Memory B cell (primary cell): Measurements from ENCODE around the gene TSPEAR.
"Not testable (repeated sequence)": the region's sequence is repeated elsewhere in the genome, so short reads cannot be mapped to it uniquely, and the experiment has no call there.

ENCODE experiments used
- ATAC-seq: fragments of 150-1000 bp; cut with Tn5 transposase; 2 replicates; pipeline ENCODE4 v1.10.0; 2021; ENCODE audit warnings: low read depth, mild to moderate bottlenecking, moderate library complexity
- DNase-seq, 2 donors: peaks; one replicate each; pipeline ENCODE4 v3.0.0; 2022; ENCODE audit warnings: low spot score in 2 of 2
- H3K27ac Mint-ChIP-seq: one replicate; pipeline ENCODE4 v1.8.0; 2022; ENCODE audit warnings: mild to moderate bottlenecking, moderate library complexity, mixed read lengths
- H3K27me3 Mint-ChIP-seq: one replicate; pipeline ENCODE4 v1.8.0; 2022; ENCODE audit warnings: mixed read lengths
- H3K36me3 Mint-ChIP-seq: one replicate; pipeline ENCODE4 v1.8.0; 2022; ENCODE audit warnings: mild to moderate bottlenecking, mixed read lengths
- H3K4me1 Mint-ChIP-seq: one replicate; pipeline ENCODE4 v1.8.0; 2022; ENCODE audit warnings: mixed read lengths
- H3K4me3 Mint-ChIP-seq: one replicate; pipeline ENCODE4 v1.8.0; 2022; ENCODE audit warnings: mild to moderate bottlenecking, moderate library complexity, mixed read lengths
- H3K9me3 Mint-ChIP-seq: one replicate; pipeline ENCODE4 v1.8.0; 2022; ENCODE audit warnings: mixed read lengths

TSPEAR gene

GRCh38 chr21:44627181-44627822 is 84.1 kb downstream of the TSPEAR start:
- H3K27ac Mint-ChIP-seq, ATAC-seq, H3K4me1 Mint-ChIP-seq, DNase-seq, H3K4me3 Mint-ChIP-seq: not testable (repeated sequence)
- Mint-ChIP-seq H3K9me3 (peaks cover 35% of the 10 kb centered on the region), H3K27me3 (peaks cover 13% of the 10 kb centered on the region), H3K36me3 (peaks cover 12% of the 10 kb centered on the region)

DNA sequence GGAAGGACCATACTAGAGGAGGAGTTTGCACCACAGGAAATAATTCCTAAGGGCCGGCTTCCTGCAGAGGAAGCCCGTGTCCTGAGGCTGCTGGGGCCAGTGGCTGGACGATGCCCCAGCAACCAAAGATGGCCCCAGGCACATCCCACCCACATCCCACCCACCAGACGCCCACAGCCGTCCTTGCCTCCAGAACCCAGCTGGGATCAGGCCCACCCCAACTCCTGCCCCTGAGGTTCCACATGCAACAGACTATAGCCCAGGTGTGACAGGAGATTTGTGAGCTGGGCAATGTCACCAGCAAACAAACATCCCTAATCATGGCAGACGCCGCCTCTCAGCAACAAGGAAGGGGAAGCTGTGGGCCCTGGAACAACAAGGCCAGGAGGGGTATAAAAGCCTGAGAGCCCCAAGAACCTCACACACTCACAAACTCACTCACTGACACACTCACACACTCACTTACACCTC is 84.7 kb downstream of the TSPEAR start, which contains the start of gene KRTAP10-9:
Gene KRTAP10-9 (plus strand): TSS at position 421 of the 471 bp plus-strand sequence. CDS start 79 bp downstream, outside the sequence.
- Mint-ChIP-seq H3K4me1 (peaks cover 7% of the 10 kb centered on the region), H3K9me3 (peaks cover 34% of the 10 kb centered on the region), H3K4me3 (no peak within 1 kb of the TSS), H3K27ac (no peak within 1 kb of the TSS), H3K27me3 (peaks cover 15% of the 10 kb centered on the region), H3K36me3 (peaks cover 12% of the 10 kb centered on the region)
- ATAC-seq = no peak
- DNase-seq = no peak

GRCh38 chr21:44626262-44626661 is 85.1 kb downstream of the TSPEAR start:
- peaks cover 15% of the 10 kb centered on the region for H3K27me3 Mint-ChIP-seq
- H3K27ac Mint-ChIP-seq = no peak overlapping the region
- DNase-seq = no peak
- H3K4me3 Mint-ChIP-seq = no peak overlapping the region
- peaks cover 31% of the 10 kb centered on the region for H3K9me3 Mint-ChIP-seq
- H3K36me3 Mint-ChIP-seq = peaks cover 12% of the 10 kb centered on the region
- ATAC-seq = no peak
- H3K4me1 Mint-ChIP-seq = peaks cover 7% of the 10 kb centered on the region

DNA sequence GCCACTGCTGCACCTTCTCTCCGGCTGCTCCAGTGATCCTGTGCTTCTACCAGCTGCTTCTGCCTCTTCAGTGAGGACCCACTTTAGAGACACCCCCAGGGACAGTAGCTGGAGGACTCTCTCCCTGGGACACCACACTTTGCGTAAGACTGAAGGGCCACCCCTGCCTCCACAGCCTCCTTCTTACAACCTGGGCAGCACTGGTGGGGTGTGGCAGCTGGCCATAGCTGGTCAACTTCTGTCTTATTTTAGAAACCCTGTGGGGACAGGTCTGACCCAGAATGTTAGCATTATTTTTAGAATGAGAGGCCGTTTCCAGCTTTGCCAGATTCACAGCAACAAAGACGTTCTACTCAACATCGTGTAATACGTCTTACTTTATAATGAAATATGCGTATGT is 85.6 kb downstream of the TSPEAR start:
- no peak for DNase-seq
- Mint-ChIP-seq H3K9me3 (peaks cover 28% of the 10 kb centered on the region), H3K4me1 (peaks cover 7% of the 10 kb centered on the region), H3K27ac (no peak overlapping the region), H3K36me3 (peaks cover 10% of the 10 kb centered on the region), H3K27me3 (peaks cover 15% of the 10 kb centered on the region), H3K4me3 (no peak overlapping the region)
- ATAC-seq = no peak

DNA sequence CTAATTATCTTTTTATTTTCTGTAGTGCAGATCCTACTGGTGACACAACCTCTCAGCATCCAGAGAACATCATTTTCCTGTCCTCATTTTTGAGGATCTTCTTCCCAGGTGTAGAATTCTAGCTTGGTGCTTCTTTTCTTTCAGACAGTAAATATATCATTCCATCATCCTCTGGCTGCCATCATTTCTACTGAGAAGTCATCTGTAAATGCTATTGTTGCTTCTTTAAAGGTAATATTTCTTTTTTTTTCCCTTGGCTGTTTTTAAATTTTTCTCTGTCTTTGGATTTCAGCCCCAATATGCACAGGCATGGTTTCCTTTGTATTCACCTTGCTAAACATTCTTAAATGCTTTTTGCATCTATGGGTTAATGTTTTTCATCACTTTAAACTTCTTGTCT is 87.8 kb downstream of the TSPEAR start:
- H3K4me3 Mint-ChIP-seq = no peak overlapping the region
- peaks cover 7% of the 10 kb centered on the region for H3K4me1 Mint-ChIP-seq
- peaks cover 32% of the 10 kb centered on the region for H3K9me3 Mint-ChIP-seq
- ATAC-seq (no peak), DNase-seq (no peak)
- H3K27me3 Mint-ChIP-seq = peaks cover 15% of the 10 kb centered on the region
- no peak overlapping the region for H3K27ac Mint-ChIP-seq
- H3K36me3 Mint-ChIP-seq = peaks cover 20% of the 10 kb centered on the region

GRCh38 chr21:44619886-44620285 is 91.5 kb downstream of the TSPEAR start:
- H3K27ac Mint-ChIP-seq = no peak overlapping the region
- no peak for ATAC-seq
- H3K4me3 Mint-ChIP-seq = no peak overlapping the region
- DNase-seq = no peak
- peaks cover 10% of the 10 kb centered on the region for H3K27me3 Mint-ChIP-seq
- H3K4me1 Mint-ChIP-seq = peaks cover 9% of the 10 kb centered on the region
- peaks cover 20% of the 10 kb centered on the region for H3K36me3 Mint-ChIP-seq
- peaks cover 32% of the 10 kb centered on the region for H3K9me3 Mint-ChIP-seq

GRCh38 chr21:44618909-44619308 is 92.5 kb downstream of the TSPEAR start:
- Mint-ChIP-seq H3K36me3 (peaks cover 16% of the 10 kb centered on the region), H3K4me1 (peaks cover 9% of the 10 kb centered on the region), H3K4me3 (peak overlapping the region; percentile 7), H3K27me3 (peaks cover 10% of the 10 kb centered on the region), H3K9me3 (peaks cover 25% of the 10 kb centered on the region), H3K27ac (peak overlapping the region; percentile 45)
- peak; percentile 83 for ATAC-seq
- DNase-seq = no peak

DNA sequence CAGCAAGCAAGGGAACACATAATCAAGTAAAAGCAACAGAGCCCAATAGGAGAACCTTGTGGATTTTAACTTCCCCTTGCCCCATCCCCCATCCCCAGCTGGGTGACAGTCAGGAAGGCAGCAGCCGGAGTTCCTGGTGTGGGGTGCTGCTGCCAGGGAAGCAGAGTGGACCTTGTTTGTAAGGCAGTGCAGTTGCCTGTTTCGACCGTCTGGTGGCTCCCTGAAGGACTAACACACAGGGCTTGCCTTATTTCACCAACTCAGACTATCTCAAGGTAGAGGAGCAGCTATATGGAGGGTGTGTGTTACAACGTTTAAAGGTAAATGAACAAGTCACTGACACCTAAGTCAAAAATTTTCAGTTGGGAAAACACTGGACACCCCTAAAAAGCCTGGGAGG is 92.9 kb downstream of the TSPEAR start:
- H3K4me3 Mint-ChIP-seq = no peak overlapping the region
- ATAC-seq = no peak
- H3K36me3 Mint-ChIP-seq = peaks cover 15% of the 10 kb centered on the region
- peaks cover 21% of the 10 kb centered on the region for H3K9me3 Mint-ChIP-seq
- peaks cover 13% of the 10 kb centered on the region for H3K27me3 Mint-ChIP-seq
- peaks cover 9% of the 10 kb centered on the region for H3K4me1 Mint-ChIP-seq
- DNase-seq = no peak
- H3K27ac Mint-ChIP-seq = peak overlapping the region; percentile 45

DNA sequence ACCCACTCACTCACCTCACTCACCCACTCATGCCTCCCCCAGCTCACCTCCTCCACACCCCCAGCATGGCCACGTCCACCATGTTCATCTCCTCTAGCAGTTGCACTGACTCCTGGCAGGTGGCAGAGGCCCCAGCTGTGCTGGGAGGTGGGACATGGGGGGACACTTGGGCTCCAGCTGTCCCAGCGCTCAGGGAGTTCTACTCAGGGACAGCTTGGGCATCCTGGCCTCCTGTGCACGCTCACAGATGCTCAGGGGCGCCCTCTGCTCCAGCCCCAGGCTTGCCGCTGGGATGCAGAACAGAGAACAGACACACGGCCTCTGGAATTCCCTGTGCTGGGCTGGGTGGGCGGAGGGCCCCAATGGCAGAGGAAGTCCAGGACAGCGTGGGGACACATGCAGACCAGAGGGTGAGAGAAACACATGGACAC is 94.3 kb downstream of the TSPEAR start:
- ATAC-seq = no peak
- H3K36me3 Mint-ChIP-seq = peaks cover 19% of the 10 kb centered on the region
- H3K27me3 Mint-ChIP-seq = peaks cover 14% of the 10 kb centered on the region
- H3K4me1 Mint-ChIP-seq = peaks cover 9% of the 10 kb centered on the region
- DNase-seq = no peak
- H3K9me3 Mint-ChIP-seq = peaks cover 16% of the 10 kb centered on the region
- no peak overlapping the region for H3K4me3 Mint-ChIP-seq
- H3K27ac Mint-ChIP-seq = no peak overlapping the region

DNA sequence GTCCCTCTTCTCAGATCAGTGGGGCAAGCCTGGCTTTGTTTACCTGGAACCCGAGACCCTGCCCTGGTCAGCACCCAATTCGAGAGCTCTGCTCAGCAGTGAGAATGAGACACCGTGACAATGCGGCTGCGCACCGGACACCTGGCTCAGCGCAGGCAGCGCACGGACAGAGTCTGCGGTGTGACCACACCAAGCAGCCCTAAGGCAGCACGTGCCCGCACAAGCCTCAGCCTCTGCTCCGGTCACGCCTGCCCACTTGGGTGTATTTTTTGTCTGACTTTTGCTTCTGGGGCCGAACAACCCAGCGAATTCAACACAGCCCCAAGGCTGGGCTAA is 94.8 kb downstream of the TSPEAR start:
- Mint-ChIP-seq H3K36me3 (peaks cover 19% of the 10 kb centered on the region), H3K9me3 (peaks cover 16% of the 10 kb centered on the region), H3K27ac (no peak overlapping the region), H3K4me1 (peaks cover 9% of the 10 kb centered on the region), H3K4me3 (no peak overlapping the region), H3K27me3 (peaks cover 14% of the 10 kb centered on the region)
- DNase-seq = no peak
- ATAC-seq = no peak

GRCh38 chr21:44615911-44616590 is 95.3 kb downstream of the TSPEAR start:
- Mint-ChIP-seq H3K4me3 (no peak overlapping the region), H3K27me3 (peaks cover 14% of the 10 kb centered on the region), H3K4me1 (peaks cover 9% of the 10 kb centered on the region), H3K9me3 (peaks cover 16% of the 10 kb centered on the region), H3K36me3 (peaks cover 19% of the 10 kb centered on the region), H3K27ac (no peak overlapping the region)
- ATAC-seq (no peak), DNase-seq (no peak)

DNA sequence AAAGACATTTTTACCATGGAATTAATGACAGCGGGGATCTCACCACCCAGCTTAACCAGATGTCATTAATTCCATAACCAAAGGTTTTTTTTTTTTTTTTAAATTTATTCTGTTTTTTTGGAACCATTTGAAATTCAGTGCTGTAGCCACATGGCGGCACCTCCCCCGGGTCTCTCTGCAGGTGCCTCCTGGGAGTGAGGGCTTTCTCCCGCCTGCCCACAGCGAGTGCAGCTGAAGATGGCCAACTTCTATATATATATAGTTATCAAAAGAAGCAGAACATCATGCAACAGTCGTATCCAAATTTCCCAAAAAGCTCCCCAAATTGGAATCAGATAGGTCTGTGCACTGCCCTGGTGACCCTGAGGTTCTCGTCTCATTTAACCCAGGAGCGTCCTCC is 95.9 kb downstream of the TSPEAR start:
- Mint-ChIP-seq H3K4me3 (no peak overlapping the region), H3K36me3 (peaks cover 14% of the 10 kb centered on the region), H3K27me3 (peaks cover 14% of the 10 kb centered on the region), H3K9me3 (peaks cover 13% of the 10 kb centered on the region), H3K4me1 (peaks cover 9% of the 10 kb centered on the region), H3K27ac (no peak overlapping the region)
- no peak for ATAC-seq
- DNase-seq = no peak

- no peak overlapping the region for H3K4me3 Mint-ChIP-seq
- peaks cover 13% of the 10 kb centered on the region for H3K36me3 Mint-ChIP-seq
- peaks cover 11% of the 10 kb centered on the region for H3K9me3 Mint-ChIP-seq
- ATAC-seq (no peak), DNase-seq (no peak)
- peaks cover 9% of the 10 kb centered on the region for H3K4me1 Mint-ChIP-seq
- peaks cover 14% of the 10 kb centered on the region for H3K27me3 Mint-ChIP-seq
- H3K27ac Mint-ChIP-seq = no peak overlapping the region
Observed at GRCh38 chr21:44614961-44615391, 96.4 kb downstream of the TSPEAR start.

DNA sequence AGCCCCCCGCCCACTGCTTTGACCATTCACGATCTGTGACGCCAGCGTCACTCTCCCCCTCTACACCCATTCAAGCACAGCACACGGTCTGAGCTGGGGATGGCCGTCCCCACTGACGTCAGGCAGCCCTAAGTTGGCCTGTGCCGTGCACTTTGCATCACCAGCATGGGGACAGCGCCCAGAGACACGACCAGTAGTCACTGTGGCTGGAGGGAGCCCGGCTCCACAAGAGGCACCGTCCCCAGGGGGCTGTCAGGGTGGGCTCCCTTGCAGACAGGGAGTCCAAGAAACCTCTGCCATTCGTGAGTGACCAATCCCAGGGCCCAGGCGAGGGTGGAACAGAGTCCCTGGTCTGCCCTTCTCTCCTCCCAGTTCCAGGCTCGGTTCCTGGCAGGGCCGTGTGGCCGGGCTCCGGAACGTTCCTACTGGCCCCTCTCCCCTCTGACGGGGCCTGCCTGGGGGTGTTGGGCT is 97.2 kb downstream of the TSPEAR start:
- Mint-ChIP-seq H3K4me1 (peaks cover 8% of the 10 kb centered on the region), H3K27ac (no peak overlapping the region), H3K27me3 (peaks cover 14% of the 10 kb centered on the region), H3K36me3 (peaks cover 6% of the 10 kb centered on the region), H3K4me3 (no peak overlapping the region), H3K9me3 (peaks cover 10% of the 10 kb centered on the region)
- ATAC-seq (no peak), DNase-seq (no peak)
